Peyer's patch (tissue), 4 donors: ENCODE results near the gene GFOD2. TPM values are rescaled to one million over a fixed set of nuclear protein-coding genes. Genes with fewer than 3 reads are reported as not detected.

ENCODE experiments used
- DNase-seq, 3 donors: peaks; one replicate each; pipeline ENCODE4 v3.0.0-alpha.2; 2017 to 2019
- H3K27ac ChIP-seq, 4 donors: fragments of 200-600 bp; sonication (generic); one replicate each; pipeline ENCODE4 v1.5.1; 2016 to 2019
- H3K27me3 ChIP-seq, 2 donors: fragments of 200-600 bp; sonication (generic); one replicate each; pipeline ENCODE4 v1.5.1; 2019
- H3K36me3 ChIP-seq, 3 donors: fragments of 200-600 bp; sonication (generic); one replicate each; pipeline ENCODE4 v1.5.1; 2016 to 2019
- H3K4me1 ChIP-seq, 4 donors: fragments of 200-600 bp; sonication (generic); one replicate each; pipeline ENCODE4 v1.5.1; 2016 to 2019
- H3K4me3 ChIP-seq, 4 donors: fragments of 200-600 bp; sonication (generic); 1 replicate in 3 of 4; 2 replicates in 1 of 4; pipeline ENCODE4 v1.5.1; 2016 to 2019; ENCODE audit warnings: mild to moderate bottlenecking in 1 of 4
- H3K9me3 ChIP-seq, 4 donors: fragments of 200-600 bp; sonication (generic); one replicate each; pipeline ENCODE4 v1.5.1; 2016 to 2019; ENCODE audit warnings: mild to moderate bottlenecking in 1 of 4
- CTCF ChIP-seq, 6 experiments: fragments of 450-650 bp in 4 of 6; fragments of 200-600 bp in 2 of 6; sonication (generic) in 1 of 6; IDR thresholded peaks; one replicate each; pipeline ENCODE4 v1.5.1; 2017 to 2019; ENCODE audit warnings: antibody characterized with exemption in 6 of 6, mild to moderate bottlenecking in 3 of 6, moderate library complexity in 1 of 6
- POLR2A ChIP-seq, 2 donors: fragments of 450-650 bp; IDR thresholded peaks; one replicate each; pipeline ENCODE4 v1.5.1; 2017; ENCODE audit warnings: antibody characterized with exemption in 2 of 2, mild to moderate bottlenecking in 2 of 2, moderate library complexity in 2 of 2
- total RNA-seq, 4 donors: library from RNA; depleted of rRNA; stranded (reverse); fragments of >200 nt; gene quantifications; one replicate each; pipeline ENCODE4 v1.1.0, GENCODE V29; 2016

The GFOD2 gene
- total RNA-seq, 4 donors from 2014 or later = 9.9 to 40.7 (median 24.6) TPM

GRCh38 chr16:67667817-67668494, 51.2 kb downstream of the GFOD2 start:
- peak; percentile 81 to 93 (median 83) for DNase-seq
- peaks cover 3 to 31% (median 23%) of the 10 kb centered on the region in 4 donors for H3K4me1 ChIP-seq
- TF ChIP-seq POLR2A (IDR thresholded peaks at IDR 0.05) = no peak
- TF ChIP-seq CTCF (IDR thresholded peaks at IDR 0.05) = peak; percentile 78 to 95 (median 87)

GRCh38 chr16:67667453-67667816, 51.7 kb downstream of the GFOD2 start:
- no peaks in the 10 kb centered on the region for H3K27me3 ChIP-seq
- peak overlapping the region; percentile 68 to 99 (median 76) for H3K4me3 ChIP-seq
- peaks cover 3 to 28% (median 22%) of the 10 kb centered on the region in 4 donors for H3K4me1 ChIP-seq
- peak overlapping the region; percentile 76 to 90 (median 80) for H3K27ac ChIP-seq
- no peaks in the 10 kb centered on the region for H3K9me3 ChIP-seq
- no peak for DNase-seq
- H3K36me3 ChIP-seq = peaks cover 0 to 6% (median 0%) of the 10 kb centered on the region in 3 donors
- no peak for TF ChIP-seq CTCF (IDR thresholded peaks at IDR 0.05)
- TF ChIP-seq POLR2A (IDR thresholded peaks at IDR 0.05) = no peak

More at GRCh38 chr16:67667817-67668494, 51.2 kb downstream of the GFOD2 start:
- peak overlapping the region; percentile 76 to 90 (median 80) for H3K27ac ChIP-seq
- no peaks in the 10 kb centered on the region for H3K9me3 ChIP-seq
- H3K4me3 ChIP-seq = peak overlapping the region in 2 of 4 donors; percentile 82 to 99
- no peaks in the 10 kb centered on the region for H3K27me3 ChIP-seq
- peaks cover 0 to 6% (median 0%) of the 10 kb centered on the region in 3 donors for H3K36me3 ChIP-seq

GRCh38 chr16:67666559-67667452, 52.3 kb downstream of the GFOD2 start, which contains the start of the genes C16orf86 and ENKD1:
C16orf86 (plus strand) TSS chr16:67666814; CDS start chr16:67666971, 157 bp downstream.
ENKD1 (minus strand) TSS chr16:67666750; CDS start chr16:67666442, 308 bp downstream.
- Histone ChIP-seq H3K9me3 (no peaks in the 10 kb centered on the region), H3K36me3 (peaks cover 0 to 6% (median 0%) of the 10 kb centered on the region in 3 donors), H3K4me1 (peaks cover 3 to 28% (median 22%) of the 10 kb centered on the region in 4 donors), H3K27ac (peak within 1 kb of the TSS; percentile 76 to 90 (median 80)), H3K27me3 (no peaks in the 10 kb centered on the region), H3K4me3 (peak within 1 kb of the TSS; percentile 68 to 99 (median 76))
- peak; percentile 84 to 94 (median 85) for DNase-seq
- TF ChIP-seq POLR2A (IDR thresholded peaks at IDR 0.05) (peak in 1 of 2 donors; percentile 3), CTCF (IDR thresholded peaks at IDR 0.05) (no peak)

GRCh38 chr16:67666032-67666551, 53.0 kb downstream of the GFOD2 start:
- Histone ChIP-seq H3K4me3 (peak overlapping the region; percentile 68 to 99 (median 76)), H3K4me1 (peaks cover 3 to 34% (median 24%) of the 10 kb centered on the region in 4 donors), H3K9me3 (no peaks in the 10 kb centered on the region), H3K27ac (peak overlapping the region; percentile 76 to 90 (median 80)), H3K36me3 (peaks cover 0 to 6% (median 0%) of the 10 kb centered on the region in 3 donors), H3K27me3 (no peaks in the 10 kb centered on the region)
- TF ChIP-seq POLR2A (IDR thresholded peaks at IDR 0.05) = no peak
- TF ChIP-seq CTCF (IDR thresholded peaks at IDR 0.05) = no peak
- DNase-seq = no peak

GRCh38 chr16:67665598-67665997, 53.5 kb downstream of the GFOD2 start:
- H3K4me3 ChIP-seq = peak overlapping the region in 3 of 4 donors; percentile 71 to 99 (median 82)
- DNase-seq = no peak
- peaks cover 0 to 6% (median 0%) of the 10 kb centered on the region in 3 donors for H3K36me3 ChIP-seq
- H3K9me3 ChIP-seq = no peaks in the 10 kb centered on the region
- peaks cover 3 to 36% (median 24%) of the 10 kb centered on the region in 4 donors for H3K4me1 ChIP-seq
- TF ChIP-seq CTCF (IDR thresholded peaks at IDR 0.05) (no peak), POLR2A (IDR thresholded peaks at IDR 0.05) (no peak)
- no peaks in the 10 kb centered on the region for H3K27me3 ChIP-seq
- no peak overlapping the region for H3K27ac ChIP-seq
